ENCODE results near the gene PTOV1. TPM values are rescaled to one million over a fixed set of nuclear protein-coding genes. Genes with fewer than 3 reads are reported as not detected.

PTOV1 gene
- total RNA-seq, 2 experiments from 2014 or later, result 90.2 to 90.9 TPM

DNA sequence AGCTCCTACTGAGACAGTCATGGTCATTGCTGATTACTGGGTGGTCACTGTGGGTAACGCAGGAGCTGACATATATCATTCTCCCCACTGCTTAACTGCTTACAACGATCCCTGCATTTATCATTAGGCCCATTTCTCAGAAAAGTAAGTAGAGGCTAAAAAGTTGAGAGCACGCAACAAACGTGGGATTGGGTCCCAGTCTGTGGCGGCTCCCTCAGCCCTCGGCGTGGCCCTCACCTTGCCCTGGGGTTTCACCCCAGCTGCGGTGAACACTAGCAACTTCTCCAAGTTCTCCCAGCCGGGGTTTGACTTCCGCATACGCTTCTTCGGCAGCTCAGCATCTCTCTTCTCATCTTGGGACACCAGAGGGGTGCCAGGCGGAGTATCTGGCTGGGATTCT is 13.9 kb downstream of the PTOV1 start:
- CTCF ChIA-PET, result interaction anchor here (0.7 to 1.1 kb wide), 3 partner anchors 63 to 147 kb away, joined by 3 to 5 read pairs (median 3); partner anchors contain the start of genes ATF5 and NUP62
- POLR2A ChIA-PET, result interaction anchor here (0.6 to 1.7 kb wide), 3 partner anchors 11 to 60 kb away, joined by 3 to 5 read pairs (median 4); partner anchors contain the start of gene PTOV1

GRCh38 chr19:49866933-49867782 is 16.2 kb downstream of the PTOV1 start, which contains the start of gene PNKP:
PNKP (minus strand) TSS chr19:49867576; CDS start chr19:49867204, 372 bp downstream.
- ChIA-PET CTCF (interaction anchor here (0.6 kb wide), 1 partner anchor 469 kb away, joined by 5 read pairs; no protein-coding TSS in a partner anchor), POLR2A (interaction anchor here (0.5 to 1.4 kb wide), 7 partner anchors 9 to 71 kb away, joined by 3 to 9 read pairs (median 4); partner anchors contain the start of gene PTOV1)

DNA sequence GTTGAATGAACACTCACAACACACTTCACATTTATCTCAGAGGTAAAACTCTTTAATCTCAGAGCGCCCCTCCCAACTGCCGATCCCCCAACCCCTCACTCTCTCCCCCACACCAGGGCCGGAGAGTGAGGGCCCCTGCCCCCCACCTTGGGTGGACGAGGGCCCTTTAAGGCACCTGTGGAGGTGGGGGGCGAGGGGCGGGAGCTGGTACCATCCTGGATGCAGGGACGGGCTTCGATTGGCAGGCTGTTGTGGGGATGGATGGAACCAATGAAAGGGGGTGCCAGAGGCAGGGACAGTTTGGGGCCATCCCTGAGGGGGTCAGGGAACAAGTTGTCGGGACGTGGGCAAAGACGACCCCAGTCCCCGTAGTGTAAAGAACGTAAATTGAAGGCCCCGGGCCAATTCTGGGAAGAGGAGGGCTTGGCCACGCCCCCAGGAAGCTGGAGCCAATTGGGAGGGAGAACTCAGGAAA is 18.1 kb downstream of the PTOV1 start:
- CTCF ChIA-PET, result interaction anchor here (1.0 to 1.2 kb wide), 3 partner anchors 18 to 60 kb away, joined by 3 to 5 read pairs (median 3); partner anchors contain the start of genes ATF5, NUP62 and PTOV1
- POLR2A ChIA-PET, result interaction anchor here (0.6 to 1.2 kb wide), 5 partner anchors 15 to 21 kb away, joined by 3 to 5 read pairs (median 3); partner anchors contain the start of gene PTOV1

DNA sequence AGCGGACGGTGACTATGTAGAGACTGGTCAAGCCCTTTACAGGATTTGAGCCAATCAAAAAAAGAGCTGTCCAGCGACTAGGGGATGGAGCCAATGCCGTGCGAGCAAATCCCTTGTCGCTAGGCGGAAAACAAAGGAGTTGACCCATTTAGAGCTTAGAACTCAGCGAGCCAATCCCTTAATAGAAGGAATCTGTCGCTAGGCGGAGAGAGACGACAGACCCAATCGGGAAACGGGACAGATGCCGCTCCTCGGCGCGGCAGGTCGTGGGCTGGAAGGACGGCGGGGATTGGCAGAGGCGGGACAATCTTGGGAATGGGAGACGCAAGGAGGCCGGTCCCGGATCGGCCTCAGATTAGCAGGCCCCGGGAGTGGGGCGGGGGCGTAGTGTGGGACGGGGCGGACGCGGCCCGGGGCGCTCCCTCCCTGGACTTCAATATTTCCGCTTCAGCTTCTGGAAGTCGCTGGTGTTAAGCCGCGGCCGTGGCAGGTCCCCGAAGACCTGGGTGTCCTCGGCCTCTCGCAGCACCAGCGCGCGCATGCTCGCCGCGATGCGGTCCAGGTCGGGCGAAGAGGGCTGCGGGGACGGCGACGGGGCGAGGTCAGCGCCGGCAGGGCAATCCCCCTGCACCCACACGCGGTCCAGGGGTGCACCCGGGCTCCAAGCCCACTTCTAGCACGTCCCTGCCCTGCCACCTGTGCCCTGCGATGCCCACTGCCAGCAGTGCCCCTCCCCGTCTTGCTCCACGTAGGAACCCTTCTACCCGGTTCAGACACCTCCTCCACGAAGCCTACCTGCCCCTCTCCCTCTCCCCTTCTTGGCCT is 18.7 kb downstream of the PTOV1 start:
- CTCF ChIA-PET, result interaction anchor here (0.5 to 1.2 kb wide), 4 partner anchors 17 to 60 kb away, joined by 3 to 5 read pairs (median 3); partner anchors contain the start of genes ATF5, NUP62 and PTOV1
- POLR2A ChIA-PET, result interaction anchor here (0.9 to 1.2 kb wide), 4 partner anchors 15 to 21 kb away, joined by 3 to 5 read pairs (median 3); partner anchors contain the start of gene PTOV1

DNA sequence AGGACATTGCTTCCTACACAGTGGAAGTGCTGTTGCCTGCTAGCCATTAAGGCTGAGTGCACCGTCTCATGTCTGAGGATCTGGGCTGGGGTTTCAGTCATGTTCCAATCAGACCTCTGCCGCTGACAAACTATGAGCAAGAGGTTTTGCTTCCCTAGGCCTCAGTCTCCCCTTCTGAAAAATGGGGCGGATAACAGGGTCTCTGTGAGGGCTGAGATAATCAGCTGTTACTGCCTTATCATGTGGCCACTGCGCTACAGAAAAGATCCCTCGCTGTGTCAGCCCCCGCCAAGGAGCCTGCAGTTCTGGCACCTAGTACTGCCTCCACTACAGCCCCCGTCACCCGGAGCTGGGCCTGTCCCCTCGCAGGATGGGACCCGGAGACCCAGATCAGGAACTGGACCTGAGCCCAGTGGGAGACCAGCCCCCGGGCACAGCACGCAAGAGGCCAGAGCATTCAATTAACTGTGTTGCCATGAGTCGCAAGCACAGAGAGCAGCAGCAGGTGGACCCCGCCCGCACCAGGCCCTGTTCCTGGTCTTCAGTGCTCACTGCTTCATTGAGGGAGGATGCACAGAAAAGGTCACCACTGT is 19.4 kb downstream of the PTOV1 start:
- POLR2A ChIA-PET, result no interaction called here

DNA sequence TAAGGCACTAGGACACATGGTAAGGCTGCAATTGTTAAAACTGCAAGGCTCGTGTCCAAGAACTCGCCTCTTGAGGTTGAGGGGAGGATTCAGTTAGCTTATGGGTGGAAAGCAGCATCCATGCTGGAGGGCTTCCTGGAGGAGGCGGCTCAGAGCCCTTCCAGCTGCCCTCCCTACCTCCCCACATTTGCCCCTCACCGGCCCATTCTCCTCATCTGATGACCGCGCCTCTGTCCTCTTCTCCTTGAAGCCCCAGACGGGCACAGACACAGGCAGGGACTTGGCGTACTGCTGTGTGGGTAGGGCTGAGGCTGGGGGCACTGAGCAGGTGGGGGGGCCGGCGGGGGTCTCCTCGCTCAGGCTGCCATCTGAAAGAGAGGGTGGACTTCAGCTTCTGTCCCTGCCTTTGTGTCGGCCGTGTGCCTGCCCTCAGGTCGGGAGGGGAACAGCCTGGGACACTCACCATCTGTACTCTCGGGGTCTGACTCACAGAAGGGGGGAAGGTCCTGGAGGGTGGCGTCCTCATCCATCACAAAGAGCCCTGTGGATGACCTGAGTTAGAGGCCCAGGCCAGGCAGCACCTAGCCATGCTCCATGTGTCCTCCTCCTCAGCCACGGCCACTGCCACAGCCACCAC is 20.5 kb downstream of the PTOV1 start:
- CTCF ChIA-PET, result no interaction called here
- POLR2A ChIA-PET, result no interaction called here

More for the DNA sequence above, 19.4 kb downstream of the PTOV1 start:
- CTCF ChIA-PET, result interaction anchor here (0.5 kb wide), 1 partner anchor 17 kb away, joined by 3 read pairs; no protein-coding TSS in a partner anchor

DNA sequence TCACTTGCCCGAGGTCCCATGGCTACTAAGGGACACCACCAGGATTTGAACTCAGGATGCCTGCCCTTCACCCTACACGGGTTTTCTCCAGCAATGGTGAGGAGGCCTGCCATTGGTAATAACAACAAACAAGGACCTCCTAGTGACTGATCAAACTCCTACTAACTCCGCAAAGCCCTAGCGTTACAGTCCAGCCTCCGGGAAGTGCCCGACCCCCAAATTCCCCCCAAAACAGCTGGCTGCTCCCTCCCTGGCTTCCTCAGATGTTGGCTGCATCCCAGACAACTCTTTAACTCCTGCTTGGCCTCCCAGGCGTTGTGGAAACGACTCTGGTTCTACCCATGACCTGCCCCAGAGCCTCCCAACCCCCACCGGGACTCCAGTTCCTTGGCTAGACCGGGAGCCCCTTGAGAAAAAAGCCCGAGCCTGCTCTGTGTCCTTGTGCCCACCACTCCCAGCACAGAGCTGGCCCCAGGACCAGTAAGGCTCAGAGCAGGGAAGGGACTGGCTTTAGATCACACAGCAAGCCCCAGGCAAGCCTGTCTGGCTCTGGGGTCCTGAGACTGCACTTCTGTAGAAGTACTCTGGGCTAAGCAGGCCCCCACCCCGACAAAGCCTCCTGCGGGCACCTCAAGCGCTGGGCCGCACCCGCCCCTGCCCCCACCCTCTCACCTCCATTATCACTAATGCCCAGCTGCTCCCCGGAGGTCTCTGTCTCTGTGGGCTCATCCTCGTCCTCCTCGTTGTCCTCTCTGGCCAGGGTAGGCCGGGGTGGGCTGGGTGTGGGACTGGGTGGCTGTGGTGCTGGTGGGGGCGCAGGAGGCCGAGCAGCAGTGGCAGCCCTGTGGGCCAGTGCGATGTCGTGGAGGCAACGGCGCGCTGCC is 21.5 kb downstream of the PTOV1 start:
- ChIA-PET POLR2A (no interaction called here), CTCF (interaction anchor here (0.9 kb wide), 1 partner anchor 18 kb away, joined by 3 read pairs; no protein-coding TSS in a partner anchor)

DNA sequence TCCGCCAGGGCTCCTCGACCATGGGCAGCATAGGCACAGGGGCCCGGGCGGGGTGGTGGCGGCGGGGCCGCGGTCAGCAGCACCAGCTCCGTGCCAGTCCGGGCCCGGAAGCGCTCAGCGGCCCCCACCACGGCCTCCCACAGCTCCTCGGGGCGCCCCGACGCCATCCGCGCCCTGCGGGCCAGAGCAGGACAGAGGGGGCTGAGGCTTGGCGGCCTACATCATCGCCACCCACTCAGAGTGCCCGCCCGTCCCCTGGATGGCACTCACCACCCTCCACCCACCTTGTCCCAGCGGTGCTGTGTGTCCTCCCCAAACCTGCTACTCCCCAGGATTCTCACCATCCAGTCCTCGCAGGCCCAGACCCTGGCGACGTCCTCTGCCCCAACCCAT is 22.2 kb downstream of the PTOV1 start:
- CTCF ChIA-PET, result interaction anchor here (0.9 kb wide), 1 partner anchor 17 kb away, joined by 3 read pairs; no protein-coding TSS in a partner anchor
- POLR2A ChIA-PET, result no interaction called here

GRCh38 chr19:49873834-49874233 is 22.9 kb downstream of the PTOV1 start:
- ChIA-PET POLR2A (no interaction called here), CTCF (no interaction called here)

DNA sequence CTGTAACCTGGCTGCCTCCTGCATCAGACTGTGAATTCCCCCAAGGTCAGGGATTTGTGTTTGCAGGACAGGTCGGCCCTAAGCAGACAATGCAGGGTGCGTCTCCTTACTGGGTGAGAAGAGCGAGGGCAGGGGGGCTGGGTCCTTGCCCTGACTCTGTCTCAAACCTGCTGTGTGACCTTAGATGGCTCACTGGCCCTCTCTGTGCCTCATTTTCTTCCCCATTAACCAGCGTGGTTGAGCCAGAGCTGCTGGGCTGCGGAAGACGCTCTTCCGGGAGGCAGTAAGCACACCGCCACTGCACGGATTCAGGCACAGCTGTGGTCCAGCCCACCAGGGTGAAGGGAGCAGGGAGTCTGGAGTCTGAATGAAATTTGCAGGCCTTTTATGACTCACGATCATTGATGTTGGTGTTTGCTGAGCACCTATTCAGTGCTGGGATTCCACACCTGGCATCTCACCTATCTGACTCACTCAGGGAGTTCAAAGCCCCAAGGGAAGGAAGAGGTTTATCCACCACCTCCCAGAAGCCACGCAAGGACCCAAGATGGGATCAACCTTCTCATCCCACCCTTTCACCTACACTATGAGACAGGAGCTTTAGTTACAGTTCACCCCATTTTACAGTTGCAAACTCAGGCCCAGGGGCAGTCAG is 23.7 kb downstream of the PTOV1 start:
- POLR2A ChIA-PET, result no interaction called here
- CTCF ChIA-PET, result interaction anchor here (0.9 kb wide), 1 partner anchor 12 kb away, joined by 3 read pairs; no protein-coding TSS in a partner anchor

DNA sequence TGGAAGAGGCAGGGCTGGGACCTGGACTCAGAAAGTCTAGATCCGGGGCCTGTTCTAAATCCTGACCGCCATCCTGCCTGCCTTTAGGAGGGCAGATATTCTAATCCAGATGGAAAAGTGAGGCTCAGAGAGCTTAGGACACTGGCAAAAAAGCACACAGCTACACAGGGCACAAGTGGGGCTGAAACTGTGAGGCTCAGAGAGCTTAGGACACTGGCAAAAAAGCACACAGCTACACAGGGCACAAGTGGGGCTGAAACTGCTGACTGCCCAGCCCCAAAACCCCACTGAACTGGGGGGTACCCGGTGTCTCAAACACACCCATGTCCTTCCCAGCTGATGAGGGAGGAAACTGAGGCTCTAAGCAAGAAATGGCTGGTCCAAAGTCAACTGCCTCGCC is 24.2 kb downstream of the PTOV1 start:
- ChIA-PET POLR2A (no interaction called here), CTCF (interaction anchor here (0.9 to 2.5 kb wide), 2 partner anchors 13 to 15 kb away, joined by 3 to 11 read pairs; no protein-coding TSS in a partner anchor)

DNA sequence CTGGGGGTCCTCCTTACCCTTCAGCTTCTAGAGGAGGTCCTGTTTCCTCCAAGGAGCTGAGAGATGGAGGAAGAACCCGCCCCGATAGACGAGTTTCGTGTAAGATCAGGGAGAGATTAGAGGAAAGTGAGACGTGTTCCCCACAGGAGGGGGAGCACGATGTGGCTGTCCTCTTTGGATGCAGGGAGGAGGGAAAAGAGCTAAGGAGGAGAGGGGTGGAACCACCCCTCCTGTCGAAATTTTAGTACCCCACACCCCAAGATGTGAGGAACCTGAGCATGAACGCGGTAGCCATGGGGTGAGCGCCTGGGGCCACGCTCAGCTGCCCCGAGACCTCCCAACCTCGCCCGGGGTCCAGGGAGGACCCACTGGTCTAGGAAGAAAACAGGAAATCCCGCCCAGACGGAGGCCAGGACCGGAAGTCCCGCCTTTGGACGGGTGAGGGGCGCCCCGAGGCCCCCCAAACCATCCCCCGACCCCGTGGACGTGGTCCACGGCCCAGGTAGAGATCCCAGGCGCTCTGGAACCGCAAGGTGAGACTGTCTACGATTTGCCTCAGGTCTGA is 25.0 kb downstream of the PTOV1 start:
- ChIA-PET POLR2A (interaction anchor here (0.5 to 0.7 kb wide), 2 partner anchors 9 to 1408 kb away, joined by 3 read pairs; no protein-coding TSS in a partner anchor), CTCF (interaction anchor here (2.5 kb wide), 1 partner anchor 14 kb away, joined by 11 read pairs; no protein-coding TSS in a partner anchor)

GRCh38 chr19:49876422-49877019 is 25.6 kb downstream of the PTOV1 start:
- ChIA-PET POLR2A (interaction anchor here (0.5 to 1.0 kb wide), 4 partner anchors 10 to 1408 kb away, joined by 3 read pairs; partner anchors contain the start of gene PRMT1), CTCF (interaction anchor here (2.5 kb wide), 1 partner anchor 14 kb away, joined by 11 read pairs; no protein-coding TSS in a partner anchor)

GRCh38 chr19:49877020-49877878 is 26.3 kb downstream of the PTOV1 start, which contains the start of the genes AKT1S1 and TBC1D17:
AKT1S1 (minus strand) TSS chr19:49877355; CDS start chr19:49873295, 4,060 bp downstream.
TBC1D17 (plus strand) TSS chr19:49877702; CDS start chr19:49877724, 22 bp downstream.
- CTCF ChIA-PET, result interaction anchor here (2.5 kb wide), 1 partner anchor 13 kb away, joined by 11 read pairs; no protein-coding TSS in a partner anchor
- POLR2A ChIA-PET, result interaction anchor here (0.8 to 1.0 kb wide), 3 partner anchors 20 to 201 kb away, joined by 3 to 8 read pairs (median 3); partner anchors contain the start of genes ATF5, NUP62 and PRMT1
